GM19025 (cell line): ENCODE measurements around the gene WAS.
"Not testable (repeated sequence)": the region's sequence is repeated elsewhere in the genome, so short reads cannot be mapped to it uniquely, and the experiment has no call there.

Experiments used
- ATAC-seq: cut with Tn5 transposase; IDR thresholded peaks from one replicate; pipeline ENCODE4 v1.9.1; 2021; ENCODE audit warnings: mild to moderate bottlenecking, low read depth, moderate library complexity; ENCODE audit not compliant: unreplicated experiment

WAS gene

DNA sequence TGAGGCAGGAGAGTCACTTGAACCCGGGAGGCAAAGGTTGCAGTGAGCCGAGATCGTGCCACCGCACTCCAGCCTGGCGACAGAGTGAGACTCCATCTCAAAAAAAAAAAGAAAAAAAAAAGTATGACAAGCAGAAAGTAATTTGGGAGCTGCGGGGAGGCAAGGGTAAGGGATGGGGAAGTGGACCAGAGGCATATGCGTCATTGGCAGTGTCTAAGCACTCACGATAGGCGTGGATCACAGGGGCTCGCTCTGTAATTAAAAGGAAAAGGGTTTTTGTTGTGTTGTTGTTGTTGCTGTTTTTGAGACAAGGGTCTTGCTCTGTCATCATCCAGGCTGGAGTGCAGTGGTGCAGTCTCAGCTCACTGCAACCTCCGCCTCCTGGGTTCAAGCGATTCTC is 804 bp upstream of the WAS start:
- ATAC-seq, result not testable (repeated sequence)

DNA sequence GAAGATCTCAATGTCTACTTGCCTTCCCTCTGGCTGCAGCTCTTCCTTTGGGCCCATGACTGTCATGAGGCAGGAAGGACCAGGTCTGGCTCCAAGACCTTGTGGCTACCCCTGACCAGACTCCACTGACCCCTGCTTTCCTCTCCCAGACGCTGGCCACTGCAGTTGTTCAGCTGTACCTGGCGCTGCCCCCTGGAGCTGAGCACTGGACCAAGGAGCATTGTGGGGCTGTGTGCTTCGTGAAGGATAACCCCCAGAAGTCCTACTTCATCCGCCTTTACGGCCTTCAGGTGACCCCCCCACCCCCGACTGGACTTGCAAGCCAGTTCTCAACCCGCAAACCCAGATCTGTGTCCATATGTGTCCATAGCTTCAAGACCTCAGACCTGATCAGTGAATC is 535 bp downstream of the WAS start:
- no peak for ATAC-seq

DNA sequence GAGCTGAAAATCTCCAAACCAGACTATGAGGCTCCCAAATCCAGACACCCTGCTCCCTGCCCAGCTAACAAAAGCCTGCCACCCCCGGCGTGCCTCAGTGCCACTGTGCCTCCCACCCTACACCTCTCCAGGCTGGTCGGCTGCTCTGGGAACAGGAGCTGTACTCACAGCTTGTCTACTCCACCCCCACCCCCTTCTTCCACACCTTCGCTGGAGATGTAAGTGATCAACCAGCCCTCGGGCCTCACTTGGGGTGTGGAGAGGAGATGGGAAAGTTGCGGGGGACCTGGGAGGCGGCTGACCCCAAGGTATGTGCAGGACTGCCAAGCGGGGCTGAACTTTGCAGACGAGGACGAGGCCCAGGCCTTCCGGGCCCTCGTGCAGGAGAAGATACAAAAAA is 1.8 kb downstream of the WAS start:
- no peak for ATAC-seq

DNA sequence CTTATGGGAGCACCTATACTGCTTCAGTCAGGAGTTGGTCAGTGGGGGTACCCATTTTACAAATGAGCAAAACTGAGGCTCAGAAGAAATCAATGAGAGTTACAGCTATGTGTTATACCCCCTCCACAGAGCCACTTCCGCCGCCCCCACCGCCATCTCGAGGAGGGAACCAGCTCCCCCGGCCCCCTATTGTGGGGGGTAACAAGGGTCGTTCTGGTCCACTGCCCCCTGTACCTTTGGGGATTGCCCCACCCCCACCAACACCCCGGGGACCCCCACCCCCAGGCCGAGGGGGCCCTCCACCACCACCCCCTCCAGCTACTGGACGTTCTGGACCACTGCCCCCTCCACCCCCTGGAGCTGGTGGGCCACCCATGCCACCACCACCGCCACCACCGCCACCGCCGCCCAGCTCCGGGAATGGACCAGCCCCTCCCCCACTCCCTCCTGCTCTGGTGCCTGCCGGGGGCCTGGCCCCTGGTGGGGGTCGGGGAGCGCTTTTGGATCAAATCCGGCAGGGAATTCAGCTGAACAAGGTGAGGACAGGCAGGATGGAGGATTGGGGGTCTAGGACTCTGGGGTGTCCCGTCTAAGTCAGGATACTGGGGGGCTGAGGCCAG is 5.0 kb downstream of the WAS start:
- ATAC-seq, result no peak

DNA sequence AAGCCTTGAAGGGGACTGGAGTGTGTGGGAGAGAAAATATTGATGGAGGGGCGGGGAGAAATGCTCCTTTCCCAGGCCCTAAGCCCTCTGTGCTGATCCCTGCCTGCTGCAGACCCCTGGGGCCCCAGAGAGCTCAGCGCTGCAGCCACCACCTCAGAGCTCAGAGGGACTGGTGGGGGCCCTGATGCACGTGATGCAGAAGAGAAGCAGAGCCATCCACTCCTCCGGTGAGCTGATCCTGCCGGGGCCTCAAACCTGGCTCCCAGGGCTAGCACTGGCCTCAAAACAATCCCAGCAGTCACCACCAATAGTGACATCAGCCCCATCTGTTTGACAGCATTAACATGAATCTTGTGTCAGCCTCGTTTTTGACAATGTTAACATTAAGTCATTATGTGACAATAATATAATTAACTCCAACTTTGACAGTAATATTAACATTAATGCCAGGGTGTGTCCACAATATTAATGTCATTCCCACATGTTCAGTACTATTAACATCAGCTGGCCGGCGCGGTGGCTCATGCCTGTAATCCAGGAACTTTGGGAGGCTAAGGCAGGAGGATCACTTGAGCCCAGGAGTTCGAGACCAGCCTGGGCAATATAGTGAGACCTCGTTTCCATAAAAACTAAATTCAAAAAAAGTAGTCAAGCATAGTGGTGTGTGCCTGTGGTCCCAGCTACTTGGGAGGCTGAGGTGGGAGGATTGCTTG is 5.8 kb downstream of the WAS start:
- ATAC-seq, result no peak

DNA sequence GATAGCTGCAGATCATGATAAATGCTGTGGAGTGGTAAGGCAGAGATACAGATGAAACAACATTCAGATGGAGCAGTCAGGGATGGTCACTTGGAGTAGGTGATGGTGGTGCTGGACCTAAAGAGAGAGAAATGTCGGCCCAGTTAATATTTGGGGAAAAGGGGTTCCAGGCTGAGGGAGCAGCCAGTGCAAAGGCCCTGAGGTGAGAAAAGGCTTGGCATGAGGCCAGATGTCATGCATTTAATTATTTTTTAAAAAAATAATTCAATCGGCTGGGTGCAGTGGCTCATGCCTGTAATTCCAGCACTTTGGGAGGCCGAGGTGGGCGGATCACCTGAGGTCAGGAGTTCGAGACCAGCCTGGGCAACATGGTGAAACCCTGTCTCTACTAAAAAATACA is 8.1 kb downstream of the WAS start:
- ATAC-seq, result not testable (repeated sequence)

DNA sequence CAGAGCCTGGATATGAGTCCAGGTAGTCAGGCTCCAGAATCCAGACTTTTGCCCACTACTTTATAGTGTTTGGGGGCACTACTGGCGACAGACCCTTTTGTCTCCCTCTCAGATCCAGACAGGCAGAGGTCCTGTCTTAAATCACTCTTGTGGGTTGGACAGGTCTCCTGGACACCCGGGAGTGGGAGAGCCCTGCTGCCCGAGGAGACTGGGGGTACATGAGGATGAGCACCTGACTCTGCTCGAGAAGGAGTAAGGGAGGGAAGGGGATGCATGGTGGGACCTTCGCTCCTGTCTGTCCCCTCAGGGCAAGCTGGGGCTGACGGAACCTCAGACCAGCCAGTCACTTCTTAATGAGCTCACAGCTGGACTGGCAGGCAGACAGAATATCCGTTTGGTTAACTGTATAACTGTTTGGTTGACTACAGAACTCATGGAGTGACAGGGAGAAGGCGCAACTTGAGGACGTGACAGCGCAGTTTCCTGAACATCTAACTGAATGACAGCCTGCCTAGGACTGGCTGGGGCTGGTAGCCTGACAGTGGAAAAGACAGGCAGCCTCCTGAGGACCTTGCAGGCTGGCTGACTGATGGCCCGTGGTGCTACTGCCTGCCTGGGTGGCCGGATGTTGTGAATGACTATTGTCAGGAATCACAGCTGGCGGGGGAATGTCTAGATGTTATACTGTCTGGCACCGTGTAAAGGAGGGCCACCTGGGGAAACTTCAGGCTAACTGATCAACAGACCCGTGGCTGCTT is 11.4 kb downstream of the WAS start:
- ATAC-seq, result no peak

DNA sequence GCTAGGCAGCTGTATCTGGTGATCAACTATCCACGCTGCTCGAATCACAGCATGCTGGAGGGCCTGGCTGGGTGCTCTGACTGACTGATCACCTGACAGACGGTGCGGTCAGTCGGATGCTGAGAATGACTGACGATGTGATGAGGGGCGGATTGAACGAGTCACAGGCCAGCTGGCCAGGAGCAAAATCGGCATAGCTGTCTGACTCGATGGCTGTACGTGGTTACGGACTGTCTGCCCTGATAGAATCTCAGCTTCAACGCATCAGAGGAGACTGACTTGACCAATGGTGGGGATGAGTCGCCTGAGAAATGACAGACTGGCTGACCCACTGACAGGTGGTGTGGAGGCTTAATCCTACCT is 11.9 kb downstream of the WAS start:
- ATAC-seq, result no peak

DNA sequence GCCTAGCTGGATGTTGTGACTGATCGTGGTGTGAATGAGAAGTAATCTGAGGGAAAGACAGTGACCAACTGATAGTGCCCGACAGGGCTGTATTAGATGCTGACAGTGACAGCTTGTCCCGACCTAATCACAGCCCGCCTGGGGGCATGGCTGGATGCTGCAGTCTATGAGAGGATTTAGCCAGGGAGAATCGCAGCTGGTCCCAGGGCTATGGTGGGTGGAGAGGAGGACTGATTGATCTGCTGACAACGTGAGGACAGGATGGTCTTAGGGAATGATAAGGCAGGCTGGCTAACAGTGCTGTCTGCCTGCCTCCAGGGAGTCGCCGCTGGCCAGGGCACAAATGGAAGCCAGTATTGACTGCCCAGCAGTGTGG is 12.3 kb downstream of the WAS start:
- ATAC-seq, result no peak

DNA sequence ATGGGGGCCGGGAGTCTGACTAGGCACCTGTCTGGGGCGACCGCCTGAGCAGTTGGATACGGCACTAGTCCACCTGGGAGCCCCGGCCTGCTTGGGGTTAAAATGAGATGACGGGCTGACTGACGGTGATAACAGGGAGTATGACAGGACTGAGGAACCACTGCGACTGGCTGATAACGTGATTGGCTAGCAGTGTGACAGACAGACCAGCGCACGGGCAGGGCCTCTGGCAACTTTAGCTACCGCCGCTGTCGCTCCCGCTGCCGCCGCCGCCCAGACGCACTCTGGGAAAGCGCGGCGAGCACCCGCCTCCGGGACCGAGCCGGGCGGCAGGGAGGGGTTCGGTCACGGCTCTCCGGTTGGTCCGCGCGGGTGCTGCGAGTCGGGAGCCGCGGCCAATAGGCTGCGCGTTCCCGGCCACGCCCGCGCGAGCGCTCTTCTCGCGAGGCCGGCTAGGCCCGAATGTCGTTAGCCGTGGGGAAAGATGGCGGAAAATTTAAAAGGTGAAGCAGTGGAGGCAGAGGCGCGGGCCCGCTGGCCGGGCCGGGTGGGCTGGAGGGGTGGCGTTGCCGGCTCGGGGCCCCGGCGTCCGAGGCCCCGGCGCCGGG is 12.8 kb downstream of the WAS start, which contains the start of gene SUV39H1:
Gene SUV39H1, plus strand, starts transcription at position 434 of the 608 bp plus-strand sequence. Its CDS starts 51 bp downstream, at position 485.
- peak; percentile 93 for ATAC-seq

DNA sequence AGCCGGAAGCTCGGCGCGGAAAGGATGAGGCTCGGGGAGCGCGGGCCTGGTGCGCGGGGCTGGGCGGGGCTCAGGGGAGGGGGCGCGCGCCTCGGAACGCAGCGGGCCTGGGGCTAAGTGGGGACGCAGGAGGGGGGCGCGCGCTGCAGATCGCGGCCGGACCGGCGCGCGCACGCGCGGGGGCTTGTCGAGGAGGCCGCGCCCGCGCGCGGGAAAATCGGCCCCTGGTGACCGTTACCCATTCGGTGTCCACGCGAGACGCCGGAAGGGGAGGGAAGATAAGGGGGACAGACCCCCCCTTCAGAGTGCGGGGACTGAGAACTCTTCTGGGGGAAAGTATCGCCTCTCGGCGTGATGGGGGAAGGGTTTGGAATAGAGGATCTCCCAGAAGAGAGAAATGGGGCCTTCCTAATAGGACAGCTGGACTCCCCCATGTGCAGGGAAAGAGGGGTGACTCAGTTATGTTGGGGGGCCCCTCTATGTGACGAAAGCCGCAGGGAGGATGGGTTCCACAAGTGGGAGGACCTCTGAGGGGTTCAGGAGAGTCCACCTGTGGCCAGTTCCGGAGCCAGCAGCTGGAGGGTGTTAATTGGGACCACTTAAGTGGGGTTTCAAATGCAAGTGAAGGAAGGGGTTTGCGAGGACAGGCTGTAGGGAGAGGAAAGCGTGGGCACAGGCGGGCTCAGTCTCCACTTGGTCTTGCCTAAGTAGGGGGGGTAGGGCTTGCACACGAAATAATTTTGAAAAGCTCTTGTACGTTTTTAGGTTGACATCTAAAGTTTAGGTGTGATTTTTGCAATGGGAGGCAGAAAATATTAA is 13.5 kb downstream of the WAS start:
- ATAC-seq, result peak; percentile 11

DNA sequence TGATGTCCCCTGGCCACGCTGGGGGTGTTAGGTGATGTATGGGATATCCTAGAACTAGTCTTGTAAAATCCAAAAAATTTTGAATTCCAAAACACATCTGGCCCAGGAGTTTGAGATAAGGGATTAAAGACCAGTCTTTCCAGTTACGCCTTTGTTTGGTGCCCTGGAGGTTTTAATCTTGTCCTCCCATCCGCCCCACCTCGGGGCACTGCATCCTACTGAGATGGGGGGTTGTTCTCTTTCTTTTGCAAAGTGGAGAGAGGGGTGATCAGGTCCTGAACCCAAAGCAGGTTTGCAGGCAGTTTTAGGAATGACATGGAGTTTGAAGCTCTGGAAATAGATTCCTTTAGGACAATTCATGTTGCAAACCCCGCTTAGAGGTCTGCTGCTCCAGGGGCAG is 14.7 kb downstream of the WAS start:
- ATAC-seq, result no peak

DNA sequence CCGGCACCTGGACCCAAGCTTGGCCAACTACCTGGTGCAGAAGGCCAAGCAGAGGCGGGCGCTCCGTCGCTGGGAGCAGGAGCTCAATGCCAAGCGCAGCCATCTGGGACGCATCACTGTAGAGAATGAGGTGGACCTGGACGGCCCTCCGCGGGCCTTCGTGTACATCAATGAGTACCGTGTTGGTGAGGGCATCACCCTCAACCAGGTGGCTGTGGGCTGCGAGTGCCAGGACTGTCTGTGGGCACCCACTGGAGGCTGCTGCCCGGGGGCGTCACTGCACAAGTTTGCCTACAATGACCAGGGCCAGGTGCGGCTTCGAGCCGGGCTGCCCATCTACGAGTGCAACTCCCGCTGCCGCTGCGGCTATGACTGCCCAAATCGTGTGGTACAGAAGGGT is 16.6 kb downstream of the WAS start:
- ATAC-seq, result no peak

DNA sequence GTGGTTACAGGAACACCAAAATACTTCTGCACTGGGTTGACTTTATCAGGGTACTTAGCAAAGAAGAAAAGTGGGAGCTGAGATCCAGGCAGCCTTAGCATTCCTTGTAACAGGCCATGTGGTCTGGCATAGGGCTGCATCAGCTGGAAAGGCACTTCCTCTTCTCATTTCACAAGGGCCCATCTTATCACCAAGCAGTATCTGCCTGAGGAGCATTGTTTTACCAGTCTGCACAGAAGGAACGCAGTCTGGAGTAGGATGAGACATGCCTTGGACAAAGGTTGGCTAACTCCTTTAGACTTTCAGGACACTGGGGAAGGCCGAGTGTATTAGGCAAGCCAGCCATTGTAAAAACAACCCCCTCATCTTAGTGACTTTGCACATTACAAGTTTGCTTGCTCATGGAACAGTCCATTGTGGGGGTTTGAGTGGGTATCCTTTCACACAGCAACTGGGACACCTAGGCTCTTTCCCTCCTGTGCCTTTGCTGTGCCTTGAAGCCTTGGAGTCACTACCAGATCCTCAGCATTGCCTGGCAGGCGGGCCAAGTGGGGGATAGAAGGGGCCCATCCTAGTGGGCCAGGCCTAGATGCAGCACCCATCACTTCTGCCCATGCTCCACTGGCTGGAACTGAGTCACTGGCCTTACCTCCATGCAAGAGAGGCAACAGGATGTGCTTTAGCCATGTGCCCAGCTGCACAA is 17.5 kb downstream of the WAS start:
- no peak for ATAC-seq

DNA sequence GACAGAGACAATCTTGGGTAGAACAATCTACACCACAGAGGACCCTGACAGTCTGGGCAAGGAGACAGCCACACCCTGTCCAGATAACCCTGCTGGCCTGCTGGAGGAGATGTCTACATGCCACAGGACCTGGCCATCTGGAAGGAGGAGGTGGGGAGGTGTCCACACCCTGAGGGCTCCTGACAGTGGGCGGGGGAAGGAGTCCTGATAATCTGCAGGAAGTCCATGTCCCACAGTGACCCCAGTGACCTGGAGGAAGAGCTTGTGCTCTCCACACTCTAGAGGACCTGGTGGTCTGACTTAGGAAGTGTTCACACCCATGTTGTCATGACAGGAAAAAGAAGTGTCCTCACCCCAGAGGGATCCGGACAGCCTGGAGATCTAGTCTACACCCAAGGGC is 18.4 kb downstream of the WAS start:
- ATAC-seq, result no peak

DNA sequence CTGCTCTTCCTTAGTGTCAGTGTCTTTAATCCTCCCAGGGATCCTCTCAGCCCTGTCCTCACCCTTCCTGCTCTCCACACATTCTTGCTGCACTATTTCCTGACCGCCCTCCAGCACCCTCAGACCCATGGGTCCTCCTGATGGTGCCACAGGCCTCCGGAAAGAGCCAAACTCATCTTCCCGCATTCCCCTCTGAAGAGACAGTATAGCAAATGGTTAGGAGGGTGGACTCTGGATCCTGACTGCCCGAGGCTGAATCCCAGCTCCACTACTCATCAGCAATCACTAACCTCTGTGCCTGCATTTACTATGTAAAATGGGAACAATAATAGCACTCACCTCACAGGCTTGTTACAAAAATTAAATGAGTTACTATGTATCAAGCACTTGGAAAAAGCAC is 19.1 kb downstream of the WAS start:
- no peak for ATAC-seq

DNA sequence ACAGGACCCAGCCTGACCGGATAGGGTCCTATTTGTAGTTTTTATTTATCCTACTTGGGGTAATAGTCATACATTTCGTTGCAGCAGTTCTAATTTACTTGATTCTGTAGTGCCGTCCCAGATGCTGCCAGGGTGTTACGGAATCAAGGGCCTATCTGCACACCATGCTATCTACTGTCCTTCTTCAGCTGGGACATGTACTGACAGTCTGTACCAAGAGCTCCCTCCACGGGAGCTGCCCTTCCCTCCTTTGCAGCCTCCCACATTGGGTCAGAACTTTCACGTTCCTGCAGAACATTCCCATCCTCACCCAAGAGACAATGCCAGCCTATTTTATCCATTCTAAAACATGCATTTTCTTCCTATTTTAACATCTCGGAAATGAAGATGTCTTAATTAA is 19.6 kb downstream of the WAS start:
- no peak for ATAC-seq

DNA sequence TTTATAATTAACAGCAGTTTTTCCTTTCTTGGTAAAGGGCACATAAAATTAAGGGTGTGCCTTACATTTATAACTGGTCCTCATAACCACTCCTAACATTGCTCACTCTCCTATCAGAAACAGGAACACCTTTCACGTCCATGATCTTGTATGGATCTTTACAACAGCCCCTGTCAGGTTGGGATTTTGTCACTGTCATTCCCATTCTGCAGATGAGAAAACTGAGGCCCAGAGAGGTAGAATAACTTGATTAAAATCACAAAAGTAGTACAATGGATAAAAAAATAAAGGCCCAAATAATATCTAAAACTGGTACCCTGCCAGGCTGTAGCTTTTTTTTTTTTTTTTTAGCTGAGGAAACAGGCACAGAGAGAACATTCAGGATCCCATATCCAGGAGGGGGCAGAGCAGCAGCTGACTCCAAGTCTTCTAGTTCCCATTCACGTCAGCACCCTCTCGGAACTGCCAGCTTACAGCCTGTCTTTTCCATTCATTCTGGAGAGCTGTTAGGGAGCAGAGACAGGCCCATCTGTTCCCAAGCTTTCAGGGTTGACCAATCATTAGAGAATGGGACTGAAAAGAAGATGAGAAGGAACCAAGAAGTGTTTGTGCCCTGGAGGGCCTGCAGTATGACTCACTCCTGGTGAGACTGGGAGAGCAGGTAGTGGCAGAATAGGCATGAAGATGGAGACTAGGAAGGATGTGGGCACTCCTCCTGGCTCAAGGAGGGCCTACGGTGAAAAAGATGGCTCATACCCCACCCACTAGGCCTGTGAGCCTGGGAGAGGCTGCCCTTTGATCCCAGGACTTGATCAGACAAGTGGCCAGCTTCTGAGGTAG is 20.3 kb downstream of the WAS start:
- ATAC-seq, result no peak

DNA sequence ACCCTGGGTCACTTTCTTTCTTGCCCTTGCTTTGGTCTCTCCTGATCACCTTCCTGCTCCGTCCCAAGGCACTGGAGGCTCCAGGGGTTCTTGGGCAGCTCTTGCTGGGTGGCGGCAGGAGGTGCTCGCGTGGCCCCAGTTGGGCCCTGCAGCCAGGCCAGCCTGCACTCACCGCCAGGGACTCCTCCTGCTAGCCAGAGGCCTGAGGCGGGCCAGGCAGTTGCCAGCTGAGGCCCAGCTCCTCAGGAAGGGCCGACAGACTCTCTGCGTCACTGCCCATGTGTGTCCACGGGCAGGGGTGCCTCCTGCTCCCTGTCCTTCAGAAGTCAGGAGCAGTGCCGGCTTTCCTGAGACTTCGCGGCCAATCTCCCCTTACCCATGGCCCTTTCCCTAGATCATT is 22.3 kb downstream of the WAS start:
- no peak for ATAC-seq
